ENCODE measurements around the gene POLR3K. TPM values are rescaled to one million over a fixed set of nuclear protein-coding genes. Genes with fewer than 3 reads are reported as not detected.
A peak's percentile ranks its signal among the peaks of the same experiment; 100 is the strongest.

Gene POLR3K
- total RNA-seq, 1 experiment from 2014 or later = 19.2 TPM

DNA sequence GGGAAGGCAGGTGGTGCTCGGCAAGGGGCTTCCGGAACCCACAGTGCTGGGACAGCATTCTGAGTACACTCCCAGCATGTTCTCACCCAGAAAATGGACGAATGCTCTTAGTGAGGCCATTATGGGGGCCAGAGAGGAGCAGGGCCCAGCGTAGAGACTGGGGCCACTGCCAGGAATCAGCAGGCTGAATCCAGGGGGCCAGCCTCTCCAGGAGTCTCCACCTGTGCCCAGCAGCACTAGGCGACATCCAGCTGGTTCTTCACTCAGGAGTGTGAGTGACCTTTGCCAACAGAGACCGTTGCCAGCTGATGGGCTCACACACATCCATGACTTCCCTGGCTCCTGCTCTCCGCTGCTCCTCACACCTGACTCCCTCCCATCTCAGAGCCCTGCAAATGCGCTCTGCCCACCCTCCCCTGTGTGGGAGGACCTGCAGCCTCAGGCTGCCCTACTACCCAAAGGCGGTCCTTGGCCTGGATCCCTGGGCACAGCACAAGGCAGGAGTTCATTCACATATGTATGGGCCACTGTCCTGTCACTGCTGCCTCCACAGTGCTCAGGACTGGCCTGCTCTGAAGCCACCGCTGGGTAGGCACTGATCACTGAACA is 13.9 kb upstream of the POLR3K start:
- in situ Hi-C loops (cut with HindIII; ENCODE audit: low sequenced_read_pairs) = no loop called here
- peak; percentile 88 for DNase-seq (ENCODE audit: low spot score)

DNA sequence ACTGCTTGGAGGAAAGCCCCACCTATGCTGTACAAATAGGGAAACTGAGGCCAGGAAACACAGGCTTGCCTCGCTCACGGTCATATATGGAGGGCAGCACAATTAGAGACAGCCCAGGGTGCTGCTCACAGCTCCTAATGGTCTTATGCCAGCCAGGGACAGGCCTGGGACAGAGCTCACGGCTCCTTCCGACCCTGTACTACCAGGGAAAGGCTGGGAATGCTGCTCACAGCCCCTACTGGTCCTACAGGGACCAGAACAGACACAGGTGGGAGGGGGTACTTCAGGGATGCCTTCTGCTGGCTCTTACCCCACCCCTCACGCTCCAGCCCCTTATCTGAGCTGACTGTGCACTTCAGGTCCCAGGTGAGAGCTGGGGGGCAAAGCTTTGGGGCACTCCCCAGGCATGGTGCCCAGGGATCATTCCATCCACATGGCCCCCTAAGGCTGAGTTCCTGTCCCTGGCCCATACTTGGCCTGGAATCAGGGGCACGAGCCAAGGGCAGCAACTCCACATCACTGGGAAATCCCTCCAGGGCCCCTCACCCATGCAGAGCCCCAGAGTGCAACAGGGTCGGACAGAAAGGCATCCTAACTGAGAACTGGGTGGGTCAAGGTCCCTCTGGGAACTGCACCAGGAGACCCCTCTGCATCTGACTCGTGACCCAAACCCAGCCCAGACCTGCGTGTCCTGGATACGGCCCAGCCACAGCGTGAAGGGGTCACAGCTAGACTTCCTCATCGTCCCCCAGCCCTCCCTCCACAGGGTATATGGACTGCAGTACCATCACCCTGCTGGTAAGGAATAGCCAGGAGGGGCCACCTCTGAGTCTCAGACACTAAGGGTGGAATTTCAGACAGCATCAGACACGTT is 13.1 kb upstream of the POLR3K start:
- no peak for DNase-seq (ENCODE audit: low spot score)
- in situ Hi-C loops (cut with HindIII; ENCODE audit: low sequenced_read_pairs) = no loop called here

DNA sequence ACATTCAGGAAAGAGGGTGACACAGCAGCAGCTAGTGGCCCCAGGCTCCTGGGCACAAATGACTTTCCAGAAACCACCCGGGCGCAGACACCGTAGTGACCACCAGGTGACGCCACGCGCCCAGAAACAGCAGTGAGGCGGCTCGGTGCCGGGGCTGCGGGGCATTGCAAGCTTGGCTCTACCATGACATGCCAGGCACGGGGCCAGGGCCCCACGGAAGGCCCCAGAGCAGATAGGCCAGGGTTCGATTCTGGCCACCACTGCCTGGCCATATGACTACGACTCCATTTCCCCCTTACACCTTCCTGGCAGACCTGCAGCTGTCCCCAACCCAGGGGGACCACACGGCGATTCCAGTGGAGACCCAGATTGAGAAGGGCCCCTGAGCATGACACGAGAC is 12.3 kb upstream of the POLR3K start:
- DNase-seq (ENCODE audit: low spot score) = peak; percentile 79
- in situ Hi-C loops (cut with HindIII; ENCODE audit: low sequenced_read_pairs) = no loop called here

DNA sequence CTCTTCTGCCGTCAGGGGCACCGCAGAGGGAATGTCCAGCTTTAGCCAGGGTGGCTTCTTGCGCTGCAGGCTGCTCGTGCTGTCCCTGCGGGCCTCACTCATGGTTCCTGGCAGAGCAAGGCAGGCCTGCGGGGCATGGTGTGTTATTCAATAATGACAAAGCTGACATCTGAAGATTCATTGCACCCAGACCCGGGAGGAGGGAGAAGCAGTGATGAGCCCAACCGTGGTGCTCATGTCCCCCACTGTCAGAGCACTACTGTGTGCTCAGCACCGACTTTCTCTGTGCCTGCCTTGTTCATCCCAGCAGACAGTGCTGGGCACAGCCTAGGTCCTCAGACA is 11.5 kb upstream of the POLR3K start:
- no peak for DNase-seq (ENCODE audit: low spot score)
- in situ Hi-C loops (cut with HindIII; ENCODE audit: low sequenced_read_pairs) = no loop called here

DNA sequence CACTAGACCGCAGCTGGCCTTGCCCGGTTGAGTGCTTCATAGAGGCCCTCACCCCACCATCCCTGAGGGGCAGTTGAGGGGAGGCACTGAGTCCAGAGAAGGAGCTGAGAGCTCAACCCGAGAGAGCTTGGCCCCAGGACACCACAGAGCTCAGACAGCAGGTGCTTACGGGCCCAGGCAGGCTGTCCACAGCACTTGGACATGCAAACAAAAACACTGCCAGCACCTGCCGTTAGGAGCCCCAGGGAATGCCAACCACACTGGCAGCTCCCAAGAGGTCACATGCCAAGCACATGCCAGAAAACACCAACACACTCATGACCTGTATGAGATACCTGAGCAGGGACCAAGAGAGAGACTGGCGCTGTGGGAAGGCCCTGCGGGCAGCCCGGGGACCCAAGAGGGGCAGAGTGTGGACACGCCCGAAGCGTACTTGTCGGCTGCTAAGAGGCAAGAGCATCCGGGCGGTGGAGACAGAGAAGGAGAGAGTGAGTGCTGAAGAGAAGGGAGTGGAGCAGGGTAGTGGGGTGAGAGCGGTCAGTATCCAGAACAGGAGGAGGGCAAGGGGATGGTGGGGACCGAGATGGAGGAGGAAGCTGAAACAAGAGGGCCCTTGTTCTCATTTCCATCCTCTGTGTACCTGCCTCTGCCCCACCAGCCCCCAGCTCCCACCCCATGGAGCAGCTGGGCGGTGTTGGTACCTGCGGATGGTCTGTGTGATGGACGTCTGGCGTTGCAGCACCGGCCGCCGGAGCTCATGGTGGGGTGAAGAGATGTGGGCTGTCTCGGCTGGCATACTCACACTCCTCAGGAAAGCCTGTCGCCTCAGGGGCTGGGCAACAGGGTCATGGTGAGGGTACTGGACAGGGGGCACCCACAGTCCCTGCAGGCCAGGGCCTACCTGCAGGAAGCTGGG is 10.8 kb upstream of the POLR3K start:
- DNase-seq (ENCODE audit: low spot score) = peak; percentile 2
- in situ Hi-C loops (cut with HindIII; ENCODE audit: low sequenced_read_pairs) = no loop called here

DNA sequence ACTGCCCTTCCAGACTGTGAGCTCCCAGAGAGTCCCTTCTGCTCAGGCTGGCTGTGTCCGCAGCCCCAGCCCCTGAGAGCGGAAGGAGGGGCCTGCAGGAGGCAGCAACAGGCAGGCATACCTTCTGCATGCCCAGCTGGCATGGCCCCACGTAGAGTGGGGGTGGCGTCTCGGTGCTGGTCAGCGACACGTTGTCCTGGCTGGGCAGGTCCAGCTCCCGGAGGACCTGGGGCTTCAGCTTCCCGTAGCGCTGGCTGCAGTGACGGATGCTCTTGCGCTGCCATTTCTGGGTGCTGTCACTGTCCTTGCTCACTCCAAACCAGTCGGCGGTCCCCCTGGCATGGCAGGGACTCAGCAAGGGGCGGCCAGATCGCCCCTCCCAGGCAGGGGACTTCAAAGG is 10.1 kb upstream of the POLR3K start:
- in situ Hi-C loops (cut with HindIII; ENCODE audit: low sequenced_read_pairs) = no loop called here
- DNase-seq (ENCODE audit: low spot score) = peak; percentile 65

DNA sequence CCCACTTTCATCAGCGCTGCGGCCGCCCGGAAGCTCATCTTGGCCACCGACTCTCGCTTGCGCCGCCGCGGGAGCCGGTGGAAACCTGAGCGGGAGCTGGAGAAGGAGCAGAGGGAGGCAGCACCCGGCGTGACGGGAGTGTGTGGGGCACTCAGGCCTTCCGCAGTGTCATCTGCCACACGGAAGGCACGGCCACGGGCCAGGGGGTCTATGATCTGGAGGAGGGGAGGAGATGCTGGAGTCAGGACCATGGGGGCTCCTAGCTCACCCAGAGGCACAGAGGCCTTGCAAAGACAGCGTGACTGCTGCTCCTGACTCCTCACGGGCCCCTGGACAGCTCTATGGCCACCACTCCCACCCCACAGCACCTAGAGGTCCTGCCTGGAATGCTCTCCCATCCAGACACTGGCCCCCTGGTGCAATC is 9.6 kb upstream of the POLR3K start:
- in situ Hi-C loops (cut with HindIII; ENCODE audit: low sequenced_read_pairs) = no loop called here

DNA sequence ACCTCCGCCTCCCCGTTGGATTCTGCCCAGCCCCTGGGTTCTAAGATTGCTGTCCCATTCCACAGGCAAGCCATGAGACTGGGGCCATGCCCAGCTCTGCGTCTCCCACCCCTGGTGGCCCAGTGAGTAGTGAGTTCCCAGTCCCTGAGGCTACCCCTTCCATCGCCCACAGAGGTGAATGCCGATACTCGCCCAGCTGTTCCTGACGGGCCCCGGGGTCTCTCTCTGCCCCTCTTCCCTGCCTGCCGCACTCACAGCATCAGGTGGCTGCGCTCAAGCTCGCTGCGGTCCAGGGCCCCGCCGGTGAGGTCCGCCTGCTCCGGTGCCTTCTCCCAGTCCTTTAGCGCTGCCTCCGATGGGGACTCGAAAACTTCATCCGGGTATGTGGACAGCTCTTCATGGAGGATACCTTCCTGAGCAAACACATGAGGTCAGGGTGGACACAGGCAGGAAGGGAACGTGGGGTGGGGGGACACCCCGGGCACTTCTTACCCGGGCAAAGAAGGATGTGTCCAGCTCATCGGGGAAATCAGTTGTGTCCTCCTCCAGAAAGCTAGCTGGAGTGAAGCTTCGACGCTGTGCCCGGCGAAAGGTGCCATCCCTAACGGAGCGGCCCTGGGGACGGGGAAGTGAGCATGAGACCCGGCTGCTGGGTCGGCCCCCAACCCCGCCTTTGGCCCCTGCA is 9.0 kb upstream of the POLR3K start:
- in situ Hi-C loops (cut with HindIII; ENCODE audit: low sequenced_read_pairs) = no loop called here
- peak; percentile 0 for DNase-seq (ENCODE audit: low spot score)

More for the DNA sequence above, 9.6 kb upstream of the POLR3K start:
- DNase-seq (ENCODE audit: low spot score) = no peak

DNA sequence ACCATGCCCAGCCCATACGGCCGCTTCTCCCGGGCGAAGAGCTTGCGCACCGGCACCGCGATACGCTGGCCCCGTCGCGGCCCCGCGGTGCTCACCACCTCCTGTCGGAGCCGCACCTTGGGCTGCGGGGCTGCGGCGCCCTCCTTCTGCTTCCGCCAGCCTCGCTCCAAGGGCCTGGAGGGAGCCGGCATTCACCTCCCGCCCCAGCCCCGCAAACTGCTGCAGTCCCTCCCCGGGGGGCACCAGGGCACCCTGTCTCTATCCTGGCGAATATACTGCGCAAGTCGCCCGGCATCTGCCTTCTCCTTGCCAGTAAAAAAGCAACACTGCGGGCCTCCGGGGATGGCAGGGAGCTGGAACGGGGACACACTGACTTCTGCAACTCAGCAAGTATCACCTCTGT is 8.5 kb upstream of the POLR3K start:
- DNase-seq (ENCODE audit: low spot score) = no peak
- in situ Hi-C loops (cut with HindIII; ENCODE audit: low sequenced_read_pairs) = no loop called here

DNA sequence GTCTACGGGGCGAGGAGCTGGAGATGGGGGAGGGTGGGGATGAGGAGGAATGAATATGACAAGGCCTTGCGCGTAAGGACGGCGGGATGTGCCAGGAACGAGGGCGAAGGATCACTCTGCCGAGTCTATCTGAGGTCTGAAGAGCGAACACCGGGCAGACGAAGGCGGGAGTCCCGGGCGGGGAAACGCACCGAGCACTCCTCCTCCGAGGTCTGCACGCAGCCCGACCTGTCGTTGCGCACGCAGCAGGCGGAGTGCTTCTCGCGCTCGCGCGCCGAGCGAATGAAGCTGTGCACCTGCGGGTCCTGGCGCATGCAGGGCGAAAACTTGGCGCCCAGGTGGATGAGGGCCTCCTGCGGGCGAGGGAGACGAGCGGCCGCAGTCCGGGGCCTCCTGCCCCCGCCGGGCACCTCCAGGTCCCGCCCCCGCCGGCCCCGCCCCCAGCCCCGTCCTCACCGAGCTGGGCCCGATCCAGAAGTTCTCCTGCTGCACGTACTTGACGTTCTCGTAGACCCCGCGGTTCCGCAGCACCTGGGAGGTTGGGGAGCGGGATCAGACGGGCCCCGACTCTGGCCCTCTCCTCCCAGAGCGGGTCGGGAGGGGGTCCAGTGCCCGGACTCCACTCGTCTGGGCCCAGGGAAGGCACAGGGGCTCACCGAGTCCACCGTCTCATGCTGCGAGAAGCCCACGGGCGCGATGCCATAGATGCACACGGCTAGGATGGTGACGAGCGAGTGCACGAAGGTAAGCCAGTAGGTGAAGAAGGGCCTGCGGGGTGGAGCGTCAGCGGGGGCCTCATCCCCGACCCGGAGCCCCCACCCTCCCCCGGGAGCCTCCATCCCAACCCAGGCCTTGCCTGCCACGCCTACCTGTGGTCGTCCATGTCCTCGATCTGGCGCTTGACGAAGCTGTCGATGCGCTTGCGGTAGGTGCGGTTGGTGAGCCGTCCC is 7.8 kb upstream of the POLR3K start:
- in situ Hi-C loops (cut with HindIII; ENCODE audit: low sequenced_read_pairs) = no loop called here
- DNase-seq (ENCODE audit: low spot score) = peak; percentile 0

DNA sequence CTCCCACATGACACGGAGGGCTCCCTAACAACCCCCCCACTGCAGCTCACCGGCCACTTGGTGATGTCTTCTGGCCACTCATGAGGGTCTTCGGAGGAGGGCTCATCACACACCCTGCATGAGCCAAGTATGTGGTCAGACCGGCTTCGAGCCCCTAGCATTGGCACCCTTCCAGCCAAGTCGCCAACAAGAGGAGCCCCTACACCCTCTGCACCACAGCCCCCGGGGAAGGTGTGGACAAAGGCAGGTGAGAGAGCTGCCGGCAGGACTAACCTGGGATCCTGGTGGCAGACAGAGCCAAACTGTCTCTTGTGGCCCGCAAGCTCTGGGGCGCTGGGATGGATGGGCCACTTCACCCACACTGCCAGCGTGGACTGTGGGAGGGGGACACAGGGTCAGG is 6.8 kb upstream of the POLR3K start:
- DNase-seq (ENCODE audit: low spot score) = no peak
- in situ Hi-C loops (cut with HindIII; ENCODE audit: low sequenced_read_pairs) = no loop called here

DNA sequence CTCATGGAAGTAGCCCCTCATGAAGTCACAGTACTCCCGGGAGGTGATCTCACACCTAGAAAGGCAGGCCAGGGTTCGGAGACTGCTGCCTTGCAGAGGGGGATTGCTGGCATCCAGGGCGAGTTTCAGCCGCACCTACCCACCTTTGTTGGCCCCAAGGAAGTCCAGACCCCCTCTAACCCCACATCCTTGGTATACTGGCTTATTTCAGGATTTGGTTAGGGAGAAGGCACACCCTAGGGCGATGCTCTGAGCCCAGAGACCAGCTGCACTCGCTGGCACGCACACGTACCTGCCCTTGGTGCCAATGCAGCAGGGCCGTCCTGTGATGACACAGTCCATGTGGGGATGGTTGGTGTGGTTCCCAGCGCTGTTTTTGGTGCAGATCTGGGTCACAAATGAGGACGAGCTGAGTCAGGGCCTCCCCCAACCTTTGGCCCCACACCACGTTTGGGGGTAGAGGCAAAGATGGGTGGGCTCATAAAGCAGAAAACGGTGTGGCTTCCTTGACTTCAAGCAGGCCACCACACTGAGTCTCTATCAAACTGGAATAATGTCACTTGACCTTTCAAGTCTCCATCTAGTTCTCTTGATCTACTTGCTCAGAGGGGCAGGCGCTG is 6.1 kb upstream of the POLR3K start:
- peak; percentile 60 for DNase-seq (ENCODE audit: low spot score)
- in situ Hi-C loops (cut with HindIII; ENCODE audit: low sequenced_read_pairs) = no loop called here

DNA sequence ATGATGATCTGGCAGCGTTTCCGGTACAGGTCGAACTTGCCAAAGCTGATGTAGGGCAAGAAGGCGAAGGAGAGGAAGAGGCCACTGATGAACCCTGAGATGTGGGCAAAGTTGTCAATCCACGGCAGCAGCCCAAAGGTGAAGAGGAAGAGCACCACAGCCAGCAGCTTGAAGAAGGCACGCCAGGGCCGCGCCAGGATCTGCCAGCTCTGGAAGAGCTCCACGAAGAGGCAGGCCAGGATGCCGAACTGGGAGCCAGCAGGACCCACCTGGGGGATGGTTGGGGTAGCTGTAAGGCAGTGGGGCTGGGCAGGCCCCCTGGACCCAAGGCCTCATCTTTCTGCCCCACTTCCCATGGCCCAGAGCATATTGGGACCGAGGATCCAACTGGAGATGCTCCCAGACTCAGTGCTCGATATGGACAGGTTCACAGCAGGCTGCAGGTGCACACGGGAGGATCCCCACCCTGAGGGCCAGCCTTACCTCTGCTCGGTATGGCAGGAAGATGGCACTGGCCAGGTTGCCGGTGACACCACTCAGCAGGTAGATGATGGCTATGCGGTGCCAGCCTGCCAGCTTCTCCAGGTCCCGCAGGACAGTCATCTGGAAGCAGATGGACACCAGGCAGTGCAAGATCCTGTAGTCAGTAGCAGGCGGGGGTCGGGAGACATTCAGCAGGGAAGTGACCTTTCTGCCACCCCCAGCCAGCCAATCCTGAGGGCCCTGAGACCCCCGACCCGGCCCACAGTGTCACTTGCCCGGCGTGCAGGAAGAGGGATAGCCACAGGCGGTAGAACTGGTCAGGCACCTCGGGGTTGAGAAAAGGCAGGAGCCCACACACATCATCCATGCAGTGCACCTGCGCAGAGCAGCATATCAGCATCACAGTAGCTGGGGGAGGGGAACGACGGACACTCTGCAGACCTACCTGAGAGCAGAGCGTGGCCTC is 5.4 kb upstream of the POLR3K start:
- in situ Hi-C loops (cut with HindIII; ENCODE audit: low sequenced_read_pairs) = no loop called here
- no peak for DNase-seq (ENCODE audit: low spot score)

DNA sequence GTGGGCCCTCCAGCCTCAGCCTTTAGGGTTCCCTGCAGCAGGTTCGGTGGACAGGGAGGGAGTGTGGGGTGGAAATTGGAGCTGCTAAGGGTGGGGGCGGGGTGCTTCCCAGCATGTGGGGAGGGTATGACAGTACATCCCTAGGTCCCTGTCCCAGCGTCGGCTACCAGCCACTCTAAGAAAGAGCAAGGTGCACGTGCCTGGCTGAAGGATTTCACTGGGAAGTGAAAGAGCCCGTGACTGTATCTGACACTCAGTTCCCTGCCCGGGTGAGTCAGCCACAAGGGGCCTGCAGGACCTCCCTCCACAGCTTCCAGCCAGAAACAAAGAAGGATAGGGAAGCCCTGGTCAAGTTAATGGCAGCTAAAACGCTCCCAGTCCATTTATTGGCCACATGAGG is 4.3 kb upstream of the POLR3K start:
- in situ Hi-C loops (cut with HindIII; ENCODE audit: low sequenced_read_pairs) = no loop called here
- DNase-seq (ENCODE audit: low spot score) = no peak

DNA sequence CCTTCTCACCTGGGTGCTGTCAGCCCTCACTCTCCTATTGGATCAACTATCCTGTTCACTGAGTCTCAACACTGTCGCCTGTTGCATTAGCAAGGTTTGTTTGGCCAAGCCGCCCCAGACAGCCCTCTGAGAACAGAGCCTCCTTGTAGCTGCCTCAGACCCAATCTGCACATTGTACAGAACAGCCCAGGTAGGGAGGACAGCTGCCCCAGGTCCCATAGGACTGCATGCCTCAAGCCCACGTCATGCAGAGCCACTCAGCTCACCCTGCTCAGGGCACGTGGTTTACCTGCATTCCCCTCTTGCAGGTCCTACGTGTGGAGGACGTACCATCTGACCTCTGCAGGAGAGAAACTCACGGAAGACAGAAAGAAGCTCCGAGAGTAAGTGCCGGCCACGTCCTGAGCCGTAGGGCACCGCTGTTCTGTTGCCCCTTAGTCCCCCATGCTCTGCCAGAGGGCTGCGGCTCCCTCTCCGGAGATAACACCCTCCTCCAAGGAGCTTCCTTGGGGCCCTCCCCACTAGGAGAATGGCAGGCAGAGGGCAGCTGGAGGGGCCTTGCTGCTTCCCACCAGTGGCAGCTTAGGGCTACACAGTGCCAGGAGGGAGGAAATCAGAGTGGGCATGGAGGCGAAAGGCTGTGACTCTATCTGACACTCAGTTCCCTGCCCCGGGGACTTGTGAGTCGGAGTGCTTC is 3.0 kb upstream of the POLR3K start:
- in situ Hi-C loops (cut with HindIII; ENCODE audit: low sequenced_read_pairs) = no loop called here
- DNase-seq (ENCODE audit: low spot score) = no peak

DNA sequence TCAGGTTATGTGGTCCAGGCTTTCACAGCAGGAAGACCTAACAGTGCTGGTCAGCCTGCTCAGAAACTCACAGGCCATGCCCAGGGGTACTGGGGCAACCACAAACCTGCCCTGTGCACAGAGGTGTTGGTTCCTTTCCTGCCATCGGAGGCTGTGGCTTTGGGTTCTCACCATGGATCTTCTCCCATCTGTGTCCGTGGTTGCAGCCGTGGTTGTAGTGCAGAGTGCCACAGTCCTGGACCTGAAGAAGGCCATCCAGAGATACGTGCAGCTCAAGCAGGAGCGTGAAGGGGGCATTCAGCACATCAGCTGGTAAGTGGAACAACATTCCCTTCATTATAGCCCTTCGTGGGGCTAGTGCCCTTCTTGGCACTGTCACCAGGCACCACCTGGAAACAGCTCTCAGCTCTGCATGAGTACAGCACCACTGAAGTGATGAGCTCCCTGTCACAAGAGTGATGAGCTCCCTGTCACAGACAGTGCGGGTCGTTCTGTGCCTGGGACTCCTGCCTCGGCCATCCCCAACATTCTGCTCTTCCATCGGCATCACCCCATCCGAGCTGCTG is 2.2 kb upstream of the POLR3K start:
- in situ Hi-C loops (cut with HindIII; ENCODE audit: low sequenced_read_pairs) = no loop called here

More for the DNA sequence above, 2.2 kb upstream of the POLR3K start:
- no peak for DNase-seq (ENCODE audit: low spot score)
